WI38 (cell line): ENCODE results near the gene TUBGCP2.

Source experiments
- H3K4me3 ChIP-seq: 2 replicates; pipeline ENCODE4 v1.5.1; 2011; ENCODE audit warnings: low read depth, mild to moderate bottlenecking, control low read depth, low read length
- CTCF ChIP-seq: IDR thresholded peaks from 2 replicates; pipeline ENCODE4 v1.5.1; 2012; ENCODE audit warnings: low read depth, mild to moderate bottlenecking, control low read depth, low read length

The TUBGCP2 gene

GRCh38 chr10:133276100-133276434 lies 32.6 kb downstream of the TUBGCP2 start:
- TF ChIP-seq CTCF, result no peak
- H3K4me3 ChIP-seq, result no peak overlapping the region

GRCh38 chr10:133275684-133276092 lies 33.0 kb downstream of the TUBGCP2 start:
- no peak overlapping the region for H3K4me3 ChIP-seq
- TF ChIP-seq CTCF, result no peak

GRCh38 chr10:133274751-133275683 lies 33.7 kb downstream of the TUBGCP2 start:
- H3K4me3 ChIP-seq, result no peak overlapping the region
- no peak for TF ChIP-seq CTCF

GRCh38 chr10:133273534-133274143 lies 35.0 kb downstream of the TUBGCP2 start:
- TF ChIP-seq CTCF, result no peak
- H3K4me3 ChIP-seq, result no peak overlapping the region

- no peak for TF ChIP-seq CTCF
- H3K4me3 ChIP-seq, result no peak overlapping the region
Measured at GRCh38 chr10:133272964-133273420, 35.7 kb downstream of the TUBGCP2 start.

GRCh38 chr10:133272301-133272963 lies 36.2 kb downstream of the TUBGCP2 start:
- no peak for TF ChIP-seq CTCF

More at GRCh38 chr10:133272301-133272963, 36.2 kb downstream of the TUBGCP2 start:
- H3K4me3 ChIP-seq, result no peak overlapping the region
